HG02571 (cell line): ENCODE measurements around the gene DBF4B.

Experiments used
- ATAC-seq: cut with Tn5 transposase; IDR thresholded peaks from one replicate; pipeline ENCODE4 v1.9.1; 2021; ENCODE audit warnings: mild to moderate bottlenecking, moderate library complexity; ENCODE audit not compliant: unreplicated experiment

The DBF4B gene

DNA sequence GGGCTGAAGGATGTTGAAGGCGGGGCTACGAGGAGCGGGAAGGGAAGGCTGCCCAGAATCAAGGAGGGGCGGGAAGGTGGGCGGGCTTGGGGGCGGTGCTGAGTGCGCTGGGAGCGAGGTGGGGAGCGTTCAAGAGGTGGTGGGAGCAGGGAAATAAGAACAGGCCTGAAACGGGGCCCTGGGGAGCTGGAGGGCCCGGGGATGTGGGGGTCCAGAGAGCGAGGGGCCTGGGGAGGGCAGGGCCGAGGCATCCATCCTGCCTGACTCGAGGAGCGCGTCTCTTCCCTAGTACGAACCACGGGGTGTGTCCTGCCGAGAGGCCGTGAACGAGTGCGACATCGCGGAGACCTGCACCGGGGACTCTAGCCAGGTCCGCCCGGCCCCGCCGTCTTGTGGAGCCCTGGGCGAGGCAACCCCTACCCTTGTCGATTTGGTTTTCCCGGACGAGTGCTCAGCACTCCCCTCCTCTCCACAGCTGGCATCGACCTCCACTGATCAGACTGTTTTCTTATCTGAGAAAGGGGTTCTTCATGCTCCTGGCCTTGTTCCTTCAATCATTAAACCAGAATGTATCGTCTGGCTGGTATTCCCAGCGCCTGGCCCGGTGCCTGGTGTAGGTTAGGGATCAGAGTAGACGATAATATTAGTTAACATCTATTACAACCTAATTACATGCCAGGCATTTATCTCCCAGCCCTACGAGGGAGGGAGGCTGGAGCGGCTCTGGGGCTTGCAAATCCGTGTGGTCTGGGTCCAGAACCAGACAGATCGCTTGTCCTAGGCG lies 67.6 kb downstream of the DBF4B start:
- peak; percentile 8 for ATAC-seq

DNA sequence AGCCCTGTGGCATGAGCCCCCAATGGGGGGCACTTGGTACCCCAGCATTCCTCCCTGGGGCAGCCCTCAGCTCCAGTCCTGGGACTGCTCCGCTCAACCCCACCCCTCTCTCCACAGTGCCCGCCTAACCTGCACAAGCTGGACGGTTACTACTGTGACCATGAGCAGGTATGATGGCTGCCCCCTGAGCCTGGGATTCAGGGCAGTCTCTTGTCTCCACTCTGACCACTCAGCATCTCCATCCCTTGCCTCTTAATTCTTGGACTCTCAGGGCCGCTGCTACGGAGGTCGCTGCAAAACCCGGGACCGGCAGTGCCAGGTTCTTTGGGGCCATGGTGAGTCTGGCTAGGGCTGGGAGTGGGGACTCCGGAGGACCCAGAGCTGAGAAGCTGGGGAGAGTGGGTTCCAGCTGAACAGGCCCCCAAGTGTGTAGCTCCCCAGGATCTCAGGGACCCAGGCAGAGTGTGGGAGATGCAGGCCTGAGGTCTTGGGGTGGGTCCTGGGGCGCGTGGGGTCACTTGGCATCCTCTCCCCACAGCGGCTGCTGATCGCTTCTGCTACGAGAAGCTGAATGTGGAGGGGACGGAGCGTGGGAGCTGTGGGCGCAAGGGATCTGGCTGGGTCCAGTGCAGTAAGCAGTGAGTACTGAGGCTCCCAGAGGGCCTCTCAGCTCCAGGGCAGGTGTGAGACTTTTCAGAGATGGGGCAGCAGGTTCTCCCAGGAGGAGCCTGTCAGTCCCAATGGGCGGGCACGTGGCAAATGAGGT lies 68.3 kb downstream of the DBF4B start:
- ATAC-seq, result no peak

DNA sequence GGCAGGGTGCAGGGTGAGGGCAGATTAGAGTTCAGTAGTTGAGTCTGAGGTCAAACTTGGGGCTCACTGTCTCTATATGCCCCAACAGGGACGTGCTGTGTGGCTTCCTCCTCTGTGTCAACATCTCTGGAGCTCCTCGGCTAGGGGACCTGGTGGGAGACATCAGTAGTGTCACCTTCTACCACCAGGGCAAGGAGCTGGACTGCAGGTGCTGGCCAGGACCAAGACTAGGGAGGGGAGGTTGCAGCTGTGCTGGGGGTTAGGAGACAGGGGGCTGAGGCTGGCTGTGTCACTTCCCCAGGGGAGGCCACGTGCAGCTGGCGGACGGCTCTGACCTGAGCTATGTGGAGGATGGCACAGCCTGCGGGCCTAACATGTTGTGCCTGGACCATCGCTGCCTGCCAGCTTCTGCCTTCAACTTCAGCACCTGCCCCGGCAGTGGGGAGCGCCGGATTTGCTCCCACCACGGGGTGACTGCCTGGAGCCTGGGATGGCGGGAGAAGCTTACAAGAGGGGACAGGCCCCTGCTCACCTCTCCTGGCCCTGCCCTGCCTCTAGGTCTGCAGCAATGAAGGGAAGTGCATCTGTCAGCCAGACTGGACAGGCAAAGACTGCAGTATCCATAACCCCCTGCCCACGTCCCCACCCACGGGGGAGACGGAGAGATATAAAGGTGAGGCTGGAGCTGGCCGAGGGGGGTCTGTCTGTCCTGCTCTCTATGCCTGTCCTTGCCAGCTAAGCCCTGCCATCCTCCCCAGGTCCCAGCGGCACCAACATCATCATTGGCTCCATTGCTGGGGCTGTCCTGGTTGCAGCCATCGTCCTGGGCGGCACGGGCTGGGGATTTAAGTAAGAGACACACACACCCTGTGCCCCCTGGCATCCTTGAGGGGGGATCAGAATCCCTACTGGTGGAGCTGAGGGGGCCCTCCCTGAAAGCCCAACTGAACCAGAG lies 69.2 kb downstream of the DBF4B start:
- no peak for ATAC-seq

DNA sequence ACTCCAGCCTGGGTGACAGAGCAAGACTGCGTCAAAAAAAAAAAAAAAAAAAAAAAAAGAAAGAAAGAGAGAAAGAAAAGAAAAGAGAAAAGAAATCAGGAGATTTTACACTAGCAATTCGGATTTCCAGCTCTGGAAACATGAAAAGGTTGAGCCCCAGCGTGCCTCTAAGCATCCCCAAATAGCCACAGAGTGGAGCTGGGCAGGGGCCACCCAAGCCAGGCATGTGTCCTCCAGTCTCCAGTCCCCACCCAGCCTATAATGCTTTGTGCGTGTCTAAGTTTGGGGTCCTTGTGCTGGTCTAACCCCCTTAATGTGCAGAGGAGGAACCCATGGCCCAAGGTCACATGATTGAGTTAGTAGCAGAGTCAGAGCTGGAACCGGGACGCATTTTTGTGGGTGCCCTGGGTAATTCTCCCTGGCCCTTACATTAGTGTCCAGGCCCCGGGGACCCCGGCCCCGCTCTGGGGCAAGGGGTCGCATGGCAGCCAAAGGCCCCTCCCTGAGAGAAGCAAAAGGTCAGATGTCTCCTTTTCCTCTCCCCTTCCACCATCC lies 70.3 kb downstream of the DBF4B start:
- no peak for ATAC-seq

DNA sequence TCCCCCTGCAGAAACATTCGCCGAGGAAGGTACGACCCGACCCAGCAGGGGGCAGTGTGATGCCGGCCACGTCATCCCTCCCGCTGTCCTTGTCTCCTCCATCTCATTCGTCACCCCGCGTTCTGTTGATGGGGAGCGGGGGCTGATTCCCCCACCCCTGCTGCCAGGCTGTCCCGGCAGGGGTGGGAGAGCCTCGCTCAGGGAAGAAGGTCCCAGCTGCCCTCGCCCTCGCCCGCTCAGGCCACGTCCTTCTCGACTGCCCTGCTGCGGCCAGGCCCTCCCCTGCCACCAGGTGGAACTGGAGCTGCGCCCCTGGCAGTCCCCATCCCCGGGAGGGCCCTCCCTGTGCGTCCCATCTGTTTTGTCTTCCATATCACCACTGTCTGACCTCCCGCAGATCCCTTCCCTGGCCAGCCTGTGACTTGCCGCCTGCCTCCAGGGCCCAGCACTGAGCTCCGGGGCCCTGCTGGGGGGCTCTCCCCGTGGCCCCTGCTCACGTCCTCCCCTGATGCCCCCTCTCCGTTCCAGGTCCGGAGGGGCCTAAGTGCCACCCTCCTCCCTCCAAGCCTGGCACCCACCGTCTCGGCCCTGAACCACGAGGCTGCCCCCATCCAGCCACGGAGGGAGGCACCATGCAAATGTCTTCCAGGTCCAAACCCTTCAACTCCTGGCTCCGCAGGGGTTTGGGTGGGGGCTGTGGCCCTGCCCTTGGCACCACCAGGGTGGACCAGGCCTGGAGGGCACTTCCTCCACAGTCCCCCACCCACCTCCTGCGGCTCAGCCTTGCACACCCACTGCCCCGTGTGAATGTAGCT lies 71.0 kb downstream of the DBF4B start:
- ATAC-seq, result no peak

DNA sequence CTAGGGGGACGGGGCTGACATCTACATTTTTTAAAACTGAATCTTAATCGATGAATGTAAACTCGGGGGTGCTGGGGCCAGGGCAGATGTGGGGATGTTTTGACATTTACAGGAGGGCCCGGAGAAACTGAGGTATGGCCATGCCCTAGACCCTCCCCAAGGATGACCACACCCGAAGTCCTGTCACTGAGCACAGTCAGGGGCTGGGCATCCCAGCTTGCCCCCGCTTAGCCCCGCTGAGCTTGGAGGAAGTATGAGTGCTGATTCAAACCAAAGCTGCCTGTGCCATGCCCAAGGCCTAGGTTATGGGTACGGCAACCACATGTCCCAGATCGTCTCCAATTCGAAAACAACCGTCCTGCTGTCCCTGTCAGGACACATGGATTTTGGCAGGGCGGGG lies 71.7 kb downstream of the DBF4B start:
- no peak for ATAC-seq

DNA sequence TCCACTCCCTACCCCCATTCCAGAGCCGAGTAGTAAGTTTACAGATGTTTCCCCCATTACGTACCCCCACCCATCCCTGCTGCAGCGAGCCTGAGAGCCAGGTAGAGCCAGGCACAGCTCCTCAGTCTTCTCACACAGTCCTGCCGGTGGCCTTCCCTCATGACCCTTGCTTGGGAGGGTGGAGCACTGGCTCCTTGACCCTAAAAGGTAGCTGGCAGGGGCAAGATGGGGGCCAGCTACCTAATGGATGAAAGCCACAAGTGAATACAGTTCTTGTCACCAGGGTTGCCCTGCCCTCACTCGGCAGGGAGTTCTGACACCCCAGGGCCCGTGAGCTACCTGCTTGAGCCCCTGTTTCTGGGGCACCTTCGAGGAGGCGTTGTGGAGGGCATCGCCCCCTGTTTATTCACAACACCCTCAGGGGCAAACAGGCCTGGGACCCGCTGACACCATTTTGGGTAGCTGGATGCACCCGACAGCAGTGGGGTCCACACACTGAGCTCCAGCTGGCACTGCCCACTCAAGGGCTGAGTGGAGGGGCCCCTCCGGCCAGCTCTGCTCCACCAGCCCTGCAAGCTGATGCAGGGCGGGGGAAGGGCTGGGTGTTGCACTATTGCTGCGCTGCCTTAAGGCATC lies 72.5 kb downstream of the DBF4B start:
- no peak for ATAC-seq

DNA sequence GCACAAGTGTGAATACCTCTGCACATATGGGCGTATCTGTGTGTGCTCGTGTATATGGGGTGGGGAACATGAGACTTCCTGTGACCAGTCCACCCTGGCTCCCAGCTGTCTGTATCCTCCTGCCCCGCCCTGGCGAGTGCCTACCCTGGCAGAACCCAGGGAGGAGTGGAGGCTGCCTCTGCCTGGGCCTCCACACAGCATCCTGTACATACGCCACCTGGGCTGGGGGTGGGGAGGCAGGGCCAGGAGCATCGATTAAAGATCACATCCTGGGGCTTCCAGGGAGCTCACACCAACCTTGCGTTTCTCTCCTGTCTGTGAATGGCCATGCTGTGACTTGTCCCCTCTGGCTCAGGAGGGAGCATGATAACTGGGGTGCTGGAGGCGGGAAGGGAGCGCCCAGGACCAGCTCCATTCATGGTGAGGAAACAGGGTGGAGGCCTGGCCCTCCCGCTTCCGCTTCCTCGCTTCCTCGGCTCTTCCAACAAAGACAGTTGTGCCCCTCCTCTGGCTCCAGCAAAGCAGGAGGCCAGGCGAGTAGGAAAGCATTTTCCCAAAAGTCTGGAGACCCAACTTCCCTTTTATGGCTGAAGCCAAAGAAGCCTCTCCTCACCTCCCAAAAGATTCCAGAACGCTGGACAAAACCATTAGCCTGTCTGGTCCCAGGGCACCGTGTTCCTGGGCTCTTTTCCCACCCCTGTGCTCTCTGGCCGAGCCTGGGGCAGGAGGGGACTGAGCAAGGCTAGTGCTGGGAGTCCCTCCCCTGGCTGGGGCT lies 73.3 kb downstream of the DBF4B start:
- no peak for ATAC-seq

DNA sequence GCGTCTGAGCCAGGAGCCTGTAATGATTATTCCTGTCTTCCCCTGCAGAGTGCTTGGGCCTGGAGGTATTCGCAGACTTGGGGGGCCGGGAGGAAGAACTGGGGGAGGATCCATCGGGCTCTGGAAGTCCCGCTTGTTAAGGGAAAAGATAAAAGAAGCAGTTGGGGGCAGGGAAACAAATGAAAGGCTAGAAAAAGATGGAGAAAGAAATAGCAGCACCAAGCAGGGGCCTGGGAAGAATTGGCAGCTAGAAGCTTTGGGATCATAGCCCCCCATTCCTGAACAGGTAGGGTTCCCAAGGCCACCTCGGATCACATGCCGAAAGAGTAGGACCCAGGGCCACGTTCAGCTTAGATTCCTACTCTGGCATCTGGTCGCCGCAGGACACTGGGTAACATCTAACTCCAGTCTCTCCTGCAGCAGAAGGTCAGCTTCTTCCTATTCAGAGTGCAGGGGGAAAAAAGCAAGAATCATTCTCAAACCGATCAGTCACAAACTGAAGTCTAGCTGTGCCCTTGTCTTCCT lies 73.9 kb downstream of the DBF4B start:
- ATAC-seq, result no peak

DNA sequence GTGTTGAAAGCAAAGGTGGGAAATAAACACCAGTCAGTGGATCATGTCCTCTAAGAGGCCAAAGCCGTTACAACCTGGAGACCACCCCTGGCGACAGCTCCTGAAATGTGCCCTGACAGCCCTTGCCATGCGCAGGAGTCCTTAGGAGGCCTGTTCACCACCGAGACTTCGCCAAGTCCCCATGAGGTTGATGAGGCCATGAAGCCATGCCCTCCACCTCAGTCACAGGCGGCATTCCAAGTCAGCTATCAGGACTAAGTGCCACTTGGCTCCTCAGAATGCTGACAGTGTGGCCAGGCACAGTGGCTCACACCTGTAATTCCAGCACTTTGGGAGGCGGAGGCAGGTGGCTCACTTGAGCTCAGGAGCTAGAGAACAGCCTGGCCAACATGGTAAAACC lies 77.5 kb downstream of the DBF4B start:
- no peak for ATAC-seq

DNA sequence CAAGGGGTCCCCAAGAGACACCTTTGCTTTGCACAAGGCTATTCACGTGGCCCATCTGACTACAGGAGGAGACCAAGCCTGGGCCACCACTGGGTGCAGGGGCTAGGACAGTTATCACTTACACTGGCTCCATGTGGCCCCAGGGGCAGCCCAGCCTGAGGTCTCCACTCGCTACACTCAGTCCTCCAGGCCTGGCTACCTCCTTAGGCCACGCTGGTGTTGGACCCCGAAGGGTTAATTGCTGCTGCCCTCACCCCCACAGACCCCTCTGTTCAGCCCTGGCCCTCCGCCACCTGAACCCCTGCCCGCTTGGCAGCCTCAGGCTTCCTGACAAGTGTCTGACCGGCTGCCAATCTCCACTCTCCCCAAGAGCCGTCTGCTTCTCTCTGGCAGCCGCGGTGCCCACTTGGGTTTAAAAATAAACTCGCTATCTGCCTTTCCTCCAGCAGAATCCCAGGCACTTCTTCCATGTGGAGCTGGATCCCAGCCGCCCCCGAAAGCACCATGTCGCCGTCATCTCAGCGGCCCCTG lies 78.2 kb downstream of the DBF4B start:
- no peak for ATAC-seq

DNA sequence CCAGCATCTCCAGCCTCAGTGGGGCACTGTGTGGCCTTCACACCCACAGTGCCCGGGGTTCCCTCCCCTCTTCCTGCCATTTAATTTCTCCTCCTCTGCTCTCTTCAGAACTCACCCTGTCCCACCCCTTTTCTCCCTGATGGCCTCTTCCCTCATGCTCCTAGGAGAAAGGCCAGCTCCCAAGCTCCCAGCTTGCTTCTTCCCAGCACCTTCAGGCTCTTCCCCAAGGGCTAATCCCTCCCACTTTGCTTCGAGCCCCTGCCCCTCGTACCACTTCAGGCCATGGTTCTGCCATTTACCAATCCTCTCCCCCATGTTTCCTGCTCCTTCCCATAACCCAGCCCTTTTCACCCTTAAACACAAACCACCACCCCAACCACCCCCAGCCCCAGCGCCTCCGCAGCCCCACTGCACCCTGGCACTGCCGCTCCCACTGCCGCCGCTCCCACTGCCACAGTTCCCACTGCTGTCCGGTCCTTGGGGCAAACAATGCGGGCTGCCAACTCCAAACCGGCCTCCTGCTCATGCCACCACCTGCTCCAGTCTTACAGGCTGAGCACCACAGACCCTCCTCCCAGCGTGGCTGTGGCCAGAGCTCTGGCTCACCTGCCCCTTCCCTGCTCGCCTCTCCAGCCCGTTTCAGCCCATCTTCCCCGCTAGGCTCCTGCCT lies 78.9 kb downstream of the DBF4B start:
- no peak for ATAC-seq

DNA sequence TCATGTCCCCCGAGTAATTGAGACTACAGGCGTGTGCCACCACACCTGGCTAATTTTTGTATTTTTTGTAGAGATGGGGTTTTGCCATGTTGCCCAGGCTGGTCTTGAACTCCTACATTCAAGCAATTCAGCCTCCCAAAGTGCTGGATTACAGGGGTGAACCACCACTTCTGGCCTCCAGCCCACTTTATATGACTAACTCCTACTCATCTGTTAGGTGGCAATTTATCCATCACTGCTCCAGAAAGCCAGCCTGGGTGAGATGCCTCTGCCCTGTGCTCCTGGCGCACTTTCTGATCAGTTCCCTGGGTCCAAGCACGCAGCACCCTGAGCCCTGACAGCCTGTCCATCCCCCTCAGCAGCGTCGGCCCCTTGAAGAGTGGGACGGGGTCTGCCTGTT lies 79.7 kb downstream of the DBF4B start:
- no peak for ATAC-seq

DNA sequence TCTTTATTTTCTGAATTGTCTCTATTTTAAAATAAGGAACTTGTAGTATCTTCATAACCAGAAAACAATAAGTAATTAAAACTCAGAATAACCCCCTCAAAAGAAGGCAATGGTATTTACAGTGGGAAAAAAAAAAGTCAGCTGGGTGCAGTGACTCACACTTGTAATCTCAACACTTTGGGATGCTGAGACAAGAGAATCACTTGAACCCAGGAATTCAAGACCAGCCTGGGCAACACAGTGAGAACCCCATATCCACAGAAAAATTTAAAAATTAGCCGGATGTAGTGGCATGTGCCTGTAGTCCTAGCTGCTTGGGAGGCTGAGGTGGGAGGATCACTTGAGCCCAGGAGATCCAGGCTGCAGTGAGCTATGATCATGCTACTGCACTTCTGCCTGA lies 83.8 kb downstream of the DBF4B start:
- ATAC-seq, result no peak

DNA sequence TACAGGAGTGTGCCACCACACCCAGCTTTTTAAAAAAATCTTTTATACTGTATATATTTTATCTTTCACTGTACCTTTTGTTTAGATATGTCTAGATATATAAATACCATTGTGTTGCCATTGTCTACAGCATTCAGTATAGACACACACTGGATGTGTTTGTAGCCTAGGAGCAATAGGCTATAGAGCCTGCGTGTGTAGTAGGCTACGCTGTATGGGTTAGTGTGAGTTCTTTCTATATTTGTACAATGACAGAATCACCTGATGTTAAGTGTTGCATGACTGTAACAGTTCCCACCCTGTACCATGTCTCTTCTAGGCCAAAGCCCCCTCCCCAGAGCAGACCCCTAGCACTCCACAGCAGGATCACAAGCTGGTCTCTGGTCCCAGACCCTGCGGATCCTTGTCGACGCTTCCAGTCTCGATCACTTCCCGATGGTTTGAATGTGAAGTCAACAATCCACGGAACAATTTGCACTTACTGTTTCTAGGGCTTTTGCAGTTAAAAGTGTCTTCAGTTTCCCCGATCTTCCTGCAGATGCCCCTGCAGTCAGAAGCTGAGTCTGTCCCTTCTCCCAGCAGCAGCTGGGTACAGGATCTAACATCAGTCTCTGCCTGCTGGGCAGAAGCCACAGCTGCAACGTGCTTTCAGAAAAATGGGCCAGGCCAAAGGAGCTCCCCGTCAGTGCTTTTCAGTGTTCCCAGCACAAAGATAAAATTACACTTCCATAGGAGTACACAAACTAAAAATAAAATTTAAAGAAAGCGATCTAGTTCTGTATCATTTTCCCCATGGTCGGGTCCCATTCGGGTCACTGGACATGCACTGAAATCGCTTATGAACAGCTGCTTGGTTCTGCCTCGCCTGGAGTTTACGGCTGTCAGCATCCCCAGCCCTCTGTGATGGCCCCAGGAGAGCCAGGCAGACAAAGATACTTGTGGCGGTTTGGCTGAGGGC lies 85.7 kb downstream of the DBF4B start:
- no peak for ATAC-seq

DNA sequence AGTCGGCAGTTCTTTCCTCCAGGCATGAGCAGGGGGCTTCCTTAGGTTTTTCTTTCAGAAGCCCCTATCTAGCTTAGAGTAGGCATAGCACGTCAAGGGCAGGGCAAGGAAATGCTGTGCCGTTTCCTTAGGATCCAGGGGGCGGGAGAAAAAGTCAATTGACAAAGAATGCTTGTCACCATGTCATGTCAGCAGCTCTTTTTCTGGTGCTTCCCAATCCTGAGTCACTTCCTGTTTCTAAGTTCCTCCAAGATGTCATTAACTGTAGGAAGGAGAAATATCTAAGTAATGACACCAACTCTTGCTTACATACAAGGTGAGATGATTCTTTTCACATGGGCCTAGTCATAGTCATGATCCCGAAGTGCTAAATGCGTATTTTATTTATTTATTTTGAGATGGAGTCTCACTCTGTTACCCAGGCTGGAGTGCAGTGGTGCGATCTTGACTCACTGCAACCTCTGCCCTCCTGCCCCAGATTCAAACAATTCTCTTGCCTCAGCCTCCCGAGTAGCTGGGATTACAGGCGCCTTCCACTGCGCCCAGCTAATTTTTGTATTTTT lies 86.5 kb downstream of the DBF4B start:
- ATAC-seq, result no peak
